ELR (cell line): ENCODE data around the gene FDX2.
A peak's percentile ranks its signal among the peaks of the same experiment; 100 is the strongest.

Source experiments
- DNase-seq: peaks from one replicate; pipeline ENCODE4 v3.0.0-alpha.2; 2015; ENCODE audit warnings: low read depth

FDX2 gene

GRCh38 chr19:10332965-10333757 is 17.3 kb upstream of the FDX2 start, which contains the start of gene RAVER1:
Gene RAVER1 (minus strand): TSS chr19:10333529. CDS start chr19:10333507, 22 bp downstream.
- peak; percentile 99 for DNase-seq

GRCh38 chr19:10332158-10332964 is 16.5 kb upstream of the FDX2 start:
- no peak for DNase-seq

GRCh38 chr19:10329555-10329954 is 13.7 kb upstream of the FDX2 start:
- DNase-seq: no peak

GRCh38 chr19:10328558-10329429 is 13.0 kb upstream of the FDX2 start:
- no peak for DNase-seq

- DNase-seq: no peak
Observed at GRCh38 chr19:10327793-10328192, 12.0 kb upstream of the FDX2 start.

- DNase-seq: no peak
Observed at GRCh38 chr19:10325732-10326131, 9.9 kb upstream of the FDX2 start.

GRCh38 chr19:10321874-10322835 is 6.3 kb upstream of the FDX2 start:
- no peak for DNase-seq

GRCh38 chr19:10321417-10321797 is 5.6 kb upstream of the FDX2 start:
- no peak for DNase-seq

- no peak for DNase-seq
Observed at GRCh38 chr19:10320602-10321416, 5.0 kb upstream of the FDX2 start.

GRCh38 chr19:10318807-10319682 is 3.2 kb upstream of the FDX2 start:
- no peak for DNase-seq

GRCh38 chr19:10317857-10318462 is 2.1 kb upstream of the FDX2 start:
- DNase-seq: no peak

GRCh38 chr19:10317045-10317856 is 1.4 kb upstream of the FDX2 start:
- no peak for DNase-seq

GRCh38 chr19:10316229-10317044 is 622 bp upstream of the FDX2 start:
- no peak for DNase-seq

- no peak for DNase-seq
Observed at GRCh38 chr19:10309423-10309822, 6.4 kb downstream of the FDX2 start, which contains the start of gene ZGLP1. Gene ZGLP1 (minus strand): TSS chr19:10309815.

- DNase-seq: no peak
Observed at GRCh38 chr19:10306327-10306726, 9.5 kb downstream of the FDX2 start.

- peak; percentile 85 for DNase-seq
Observed at GRCh38 chr19:10305139-10305806, 10.5 kb downstream of the FDX2 start.
